Hepatocyte (in vitro differentiated cells): ENCODE results near the gene TCEA2. TPM values are rescaled to one million over a fixed set of nuclear protein-coding genes. Genes with fewer than 3 reads are reported as not detected.

ENCODE experiments used
- DNase-seq: peaks from one replicate; pipeline ENCODE4 v3.0.0-alpha.2; 2016; ENCODE audit warnings: low spot score
- H2AFZ ChIP-seq: fragments of 200-600 bp; sonication (generic); 2 replicates; pipeline ENCODE4 v1.6.0; 2016; ENCODE audit warnings: antibody characterized with exemption, mild to moderate bottlenecking
- H3K27ac ChIP-seq: fragments of 200-600 bp; sonication (generic); 2 replicates; pipeline ENCODE4 v1.5.1; 2016; ENCODE audit warnings: mild to moderate bottlenecking
- H3K27me3 ChIP-seq: fragments of 200-600 bp; sonication (generic); 2 replicates; pipeline ENCODE4 v1.6.1; 2016
- H3K36me3 ChIP-seq: fragments of 200-600 bp; sonication (generic); replicated peaks from 2 replicates; pipeline ENCODE4 v1.5.1; 2016; ENCODE audit warnings: low read depth; ENCODE audit not compliant: insufficient read depth
- H3K4me1 ChIP-seq: fragments of 200-600 bp; sonication (generic); 2 replicates; pipeline ENCODE4 v1.5.1; 2016; ENCODE audit warnings: mild to moderate bottlenecking, moderate library complexity; ENCODE audit not compliant: insufficient read depth
- H3K4me2 ChIP-seq: fragments of 200-600 bp; sonication (generic); 2 replicates; pipeline ENCODE4 v1.6.0; 2016
- H3K4me3 ChIP-seq: fragments of 200-600 bp; sonication (generic); 2 replicates; pipeline ENCODE4 v1.5.1; 2016; ENCODE audit warnings: mild to moderate bottlenecking
- H3K79me2 ChIP-seq: fragments of 200-600 bp; sonication (generic); 2 replicates; pipeline ENCODE4 v1.6.0; 2017; ENCODE audit warnings: mild to moderate bottlenecking
- H3K9me2 ChIP-seq: fragments of 200-600 bp; sonication (generic); replicated peaks from 2 replicates; pipeline ENCODE4 v1.6.0; 2017; ENCODE audit warnings: mild to moderate bottlenecking; ENCODE audit not compliant: insufficient read depth
- H3K9me3 ChIP-seq: fragments of 200-600 bp; sonication (generic); 2 replicates; pipeline ENCODE4 v1.5.1; 2016; ENCODE audit warnings: low read depth, mild to moderate bottlenecking
- H4K20me1 ChIP-seq: fragments of 200-600 bp; sonication (generic); 2 replicates; pipeline ENCODE4 v1.6.0; 2016; ENCODE audit warnings: mild to moderate bottlenecking; ENCODE audit not compliant: insufficient read depth, poor library complexity, severe bottlenecking
- EZH2 ChIP-seq: fragments of 200-600 bp; sonication (generic); IDR thresholded peaks from 2 replicates; pipeline ENCODE4 v1.6.1; 2016; ENCODE audit warnings: antibody characterized with exemption, mild to moderate bottlenecking, borderline replicate concordance
- EZH2phosphoT487 ChIP-seq: fragments of 200-600 bp; sonication (generic); IDR thresholded peaks from one replicate; pipeline ENCODE4 v1.6.1; 2018; ENCODE audit warnings: antibody characterized with exemption, mild to moderate bottlenecking, low read depth, moderate library complexity; ENCODE audit not compliant: unreplicated experiment, severe bottlenecking
- WGBS: methylation state at CpG from one replicate; pipeline ENCODE4 v1.1.6; 2016; ENCODE audit warnings: low lambda C conversion rate; ENCODE audit errors: missing lambda C conversion rate; 5-methylcytosine and 5-hydroxymethylcytosine counted together
- polyA plus RNA-seq: library from polyadenylated mRNA; unstranded; fragments of >200 nt; fragmentation: Nextera tagmentation; extraction: Ambion mirVana; gene quantifications from 2 replicates; pipeline ENCODE4 v1.2.1, GENCODE V29; 2016
- total RNA-seq: library from RNA; depleted of rRNA; stranded (reverse); fragments of >200 nt; gene quantifications from 2 replicates; pipeline ENCODE4 v1.2.3, GENCODE V29; 2014
- TF ChIP-seq, protein P1 (sequence below): fragments of 200-600 bp; sonication (generic); IDR thresholded peaks from 2 replicates; pipeline ENCODE4 v1.5.1; 2016; ENCODE audit warnings: antibody characterized with exemption, mild to moderate bottlenecking; ENCODE audit not compliant: poor library complexity

Gene TCEA2
- total and polyA plus RNA-seq, 2 experiments from 2014 or later = 26.0 to 74.2 TPM

DNA sequence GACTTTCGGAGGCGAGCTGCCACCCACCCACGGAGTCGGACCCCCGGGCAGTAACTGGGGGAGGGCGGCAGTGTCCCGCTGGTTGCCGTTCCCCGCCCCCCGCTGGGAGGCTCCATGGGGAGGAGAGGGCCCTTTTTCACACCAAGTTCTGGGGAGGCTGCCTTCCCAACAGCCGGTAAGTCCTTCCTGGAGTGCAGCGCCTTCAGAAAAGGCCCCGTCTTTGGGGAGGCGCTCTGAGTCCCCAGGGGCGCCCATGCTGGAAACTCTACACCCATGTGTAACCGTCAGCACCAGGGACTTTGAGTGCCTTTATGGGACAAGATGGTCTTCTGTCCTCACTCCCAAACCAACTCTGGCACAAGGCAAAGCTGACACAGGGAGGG lies 13.1 kb upstream of the TCEA2 start:
- WGBS = 47% methylated on average over 14 of the region's 16 CpGs

DNA sequence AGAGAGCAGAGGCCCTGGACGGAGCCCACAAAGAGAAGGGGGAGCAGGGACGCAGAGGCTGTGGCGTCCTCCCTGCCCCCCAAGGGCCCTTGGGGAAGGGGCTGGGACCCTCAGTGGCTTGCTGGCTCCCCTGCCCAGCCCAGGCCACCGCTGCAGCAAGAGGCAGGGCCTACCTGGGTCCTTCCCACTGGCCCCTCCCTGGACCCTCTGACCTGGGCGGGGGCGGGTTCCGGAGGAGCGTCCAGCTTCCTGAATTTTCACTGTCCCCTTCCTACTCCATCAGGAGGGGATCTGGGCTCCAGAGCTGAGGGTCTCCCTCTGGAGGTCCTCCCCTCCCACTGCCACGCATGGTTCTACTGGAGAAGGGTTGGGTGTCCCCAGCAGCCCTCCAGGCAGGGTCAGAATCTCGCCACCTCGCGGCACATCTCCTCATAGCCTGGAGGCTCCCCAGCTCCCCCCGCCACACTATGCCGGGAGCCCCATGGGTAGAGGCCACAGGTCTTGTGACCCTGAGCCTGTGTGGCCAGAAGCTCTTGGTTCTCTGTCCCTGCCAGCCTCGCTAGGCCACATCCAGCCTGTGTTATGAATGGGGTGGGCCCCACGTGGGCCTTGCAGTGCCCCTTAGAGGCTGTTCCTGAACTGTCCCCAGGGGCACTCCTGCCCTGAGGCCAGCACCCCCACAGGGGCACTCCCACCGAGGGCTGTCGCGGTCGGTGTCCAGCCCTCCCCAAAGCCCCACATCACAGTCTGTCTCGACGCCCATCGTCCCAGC lies 12.6 kb upstream of the TCEA2 start:
- no peak overlapping the region for H3K4me3 ChIP-seq

More for the DNA sequence above, 13.1 kb upstream of the TCEA2 start:
- TF ChIP-seq, protein P1, sequence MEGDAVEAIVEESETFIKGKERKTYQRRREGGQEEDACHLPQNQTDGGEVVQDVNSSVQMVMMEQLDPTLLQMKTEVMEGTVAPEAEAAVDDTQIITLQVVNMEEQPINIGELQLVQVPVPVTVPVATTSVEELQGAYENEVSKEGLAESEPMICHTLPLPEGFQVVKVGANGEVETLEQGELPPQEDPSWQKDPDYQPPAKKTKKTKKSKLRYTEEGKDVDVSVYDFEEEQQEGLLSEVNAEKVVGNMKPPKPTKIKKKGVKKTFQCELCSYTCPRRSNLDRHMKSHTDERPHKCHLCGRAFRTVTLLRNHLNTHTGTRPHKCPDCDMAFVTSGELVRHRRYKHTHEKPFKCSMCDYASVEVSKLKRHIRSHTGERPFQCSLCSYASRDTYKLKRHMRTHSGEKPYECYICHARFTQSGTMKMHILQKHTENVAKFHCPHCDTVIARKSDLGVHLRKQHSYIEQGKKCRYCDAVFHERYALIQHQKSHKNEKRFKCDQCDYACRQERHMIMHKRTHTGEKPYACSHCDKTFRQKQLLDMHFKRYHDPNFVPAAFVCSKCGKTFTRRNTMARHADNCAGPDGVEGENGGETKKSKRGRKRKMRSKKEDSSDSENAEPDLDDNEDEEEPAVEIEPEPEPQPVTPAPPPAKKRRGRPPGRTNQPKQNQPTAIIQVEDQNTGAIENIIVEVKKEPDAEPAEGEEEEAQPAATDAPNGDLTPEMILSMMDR = no peak
- TF ChIP-seq EZH2phosphoT487 (peak; percentile 66), EZH2 (peak; percentile 51)
- Histone ChIP-seq H3K9me3 (no peaks in the 10 kb centered on the region), H3K4me1 (peaks cover 20% of the 10 kb centered on the region), H3K4me2 (peak overlapping the region; percentile 77), H3K79me2 (no peaks in the 10 kb centered on the region), H3K36me3 (no peaks in the 10 kb centered on the region), H4K20me1 (no peaks in the 10 kb centered on the region), H3K4me3 (no peak overlapping the region), H3K27me3 (peaks cover 37% of the 10 kb centered on the region), H3K9me2 (no peaks in the 10 kb centered on the region), H2AFZ (no peak overlapping the region), H3K27ac (no peak overlapping the region)
- DNase-seq = no peak

DNA sequence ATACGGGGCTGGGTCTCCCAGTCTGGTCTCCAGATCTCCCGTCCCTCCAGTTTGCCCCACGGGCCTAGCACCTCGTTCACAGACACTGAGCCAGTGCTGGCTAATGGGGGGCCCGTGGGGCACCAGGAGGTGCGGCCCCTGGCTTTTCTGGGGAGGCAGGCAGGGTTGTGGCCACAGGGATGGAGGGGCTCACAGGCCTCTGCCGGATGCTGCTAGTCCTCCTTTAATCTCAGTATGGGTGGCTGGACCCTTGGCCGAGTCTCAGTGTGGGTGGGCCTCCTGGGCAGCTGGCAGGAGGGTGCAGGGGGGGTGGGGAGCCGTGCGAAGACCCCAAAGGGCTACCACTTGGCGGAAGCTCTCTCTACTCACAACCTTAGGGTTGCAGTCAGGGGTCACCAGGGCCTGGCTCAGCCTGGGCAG lies 12.0 kb upstream of the TCEA2 start:
- H3K9me2 ChIP-seq = no peaks in the 10 kb centered on the region
- no peaks in the 10 kb centered on the region for H3K36me3 ChIP-seq
- H3K4me3 ChIP-seq = no peak overlapping the region
- H3K27me3 ChIP-seq = peaks cover 37% of the 10 kb centered on the region
- no peaks in the 10 kb centered on the region for H3K9me3 ChIP-seq
- H3K4me2 ChIP-seq = no peak overlapping the region
- no peaks in the 10 kb centered on the region for H3K79me2 ChIP-seq
- peaks cover 26% of the 10 kb centered on the region for H3K4me1 ChIP-seq
- H3K27ac ChIP-seq = no peak overlapping the region
- no peak overlapping the region for H2AFZ ChIP-seq
- DNase-seq = no peak
- TF ChIP-seq EZH2phosphoT487 (no peak), EZH2 (no peak)
- TF ChIP-seq, protein P1 = no peak
- no peaks in the 10 kb centered on the region for H4K20me1 ChIP-seq
- WGBS = 90% methylated on average over 10 of the region's 11 CpGs

More for the DNA sequence above, 12.6 kb upstream of the TCEA2 start:
- TF ChIP-seq EZH2phosphoT487 = no peak
- no peak for TF ChIP-seq EZH2
- Histone ChIP-seq H4K20me1 (no peaks in the 10 kb centered on the region), H3K4me2 (peak overlapping the region; percentile 77), H3K27ac (no peak overlapping the region), H3K9me2 (no peaks in the 10 kb centered on the region), H3K27me3 (peaks cover 37% of the 10 kb centered on the region), H3K79me2 (no peaks in the 10 kb centered on the region), H3K4me1 (peaks cover 20% of the 10 kb centered on the region), H3K36me3 (no peaks in the 10 kb centered on the region), H2AFZ (no peak overlapping the region), H3K9me3 (no peaks in the 10 kb centered on the region)
- WGBS = 83% methylated on average over 22 of the region's 23 CpGs
- DNase-seq = no peak

DNA sequence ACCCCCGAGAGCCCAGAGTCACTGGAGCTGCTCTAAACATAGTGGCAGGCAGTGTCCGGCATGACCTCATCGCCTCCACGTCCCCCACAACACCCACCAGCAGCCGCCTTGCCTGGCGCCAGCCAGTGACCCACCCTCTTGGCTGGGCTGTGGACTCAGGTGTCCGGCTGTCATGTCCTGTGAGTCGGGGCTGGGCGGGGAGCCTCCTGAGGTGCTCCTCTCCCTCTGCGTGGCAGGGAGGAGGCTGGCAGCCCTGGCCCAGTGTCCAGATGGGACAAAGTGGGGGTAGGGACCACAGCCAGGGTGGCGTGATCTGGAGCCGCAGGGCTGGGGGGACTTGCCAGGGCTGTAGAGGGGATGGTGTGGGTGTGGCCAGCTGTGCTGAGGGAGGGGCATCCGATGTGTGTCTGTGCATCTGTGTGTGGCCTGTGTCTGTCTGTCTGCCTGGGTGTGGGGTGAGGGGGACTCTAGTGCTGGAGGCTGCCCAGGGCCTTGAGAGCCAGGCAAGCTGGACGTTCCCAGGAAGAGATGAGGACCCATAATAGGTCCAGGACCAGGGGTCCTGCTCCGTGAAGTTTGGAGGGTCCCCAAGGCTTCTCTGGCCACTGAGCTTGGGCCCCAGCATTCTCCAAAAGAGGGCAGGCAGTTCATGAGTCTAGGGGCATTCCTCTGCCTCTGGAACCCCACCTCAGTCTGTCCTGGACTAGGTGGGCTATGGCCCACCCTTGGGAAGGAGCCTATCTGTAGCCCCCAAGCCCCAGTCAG lies 11.3 kb upstream of the TCEA2 start:
- no peaks in the 10 kb centered on the region for H3K9me3 ChIP-seq
- no peak overlapping the region for H3K27ac ChIP-seq
- no peak overlapping the region for H3K4me3 ChIP-seq
- peaks cover 36% of the 10 kb centered on the region for H3K27me3 ChIP-seq
- H4K20me1 ChIP-seq = no peaks in the 10 kb centered on the region
- H3K79me2 ChIP-seq = no peaks in the 10 kb centered on the region
- H3K4me1 ChIP-seq = peaks cover 27% of the 10 kb centered on the region
- no peak overlapping the region for H3K4me2 ChIP-seq
- TF ChIP-seq EZH2phosphoT487 (no peak), EZH2 (no peak)
- TF ChIP-seq, protein P1 = no peak
- H3K9me2 ChIP-seq = no peaks in the 10 kb centered on the region
- H3K36me3 ChIP-seq = no peaks in the 10 kb centered on the region
- 92% methylated on average over 15 of the region's 15 CpGs for WGBS
- DNase-seq = no peak
- no peak overlapping the region for H2AFZ ChIP-seq
